Measurements from ENCODE around the gene MYL5. TPM values are rescaled to one million over a fixed set of nuclear protein-coding genes. Genes with fewer than 3 reads are reported as not detected.

The MYL5 gene
- total RNA-seq, 1 experiment from 2014 or later: 17.1 TPM

DNA sequence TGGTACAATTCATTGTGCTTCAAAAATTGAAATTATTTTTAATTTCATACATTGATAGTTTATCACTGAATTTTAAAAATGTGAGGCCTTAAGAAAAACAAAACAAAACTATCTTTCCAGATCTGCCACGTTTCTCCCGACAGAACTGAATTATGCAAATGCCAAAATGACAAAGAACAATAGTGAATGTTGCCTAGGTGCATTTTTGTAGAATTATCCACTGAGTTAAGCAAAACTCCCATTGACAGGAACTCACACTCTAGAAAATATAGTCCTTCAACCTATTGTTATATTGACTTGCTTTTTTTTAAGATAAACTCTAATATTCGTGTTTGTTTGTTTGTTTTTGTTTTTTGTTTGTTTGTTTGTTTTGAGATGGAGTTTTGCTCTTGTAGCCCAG is 37.8 kb downstream of the MYL5 start:
- intact Hi-C loops (cut with micrococcal nuclease; ENCODE audit: unreplicated experiment): no loop called here
- Mint-ChIP-seq H3K4me1 (ENCODE audit: low read depth, unreplicated experiment) (no peaks in the 10 kb centered on the region), H3K36me3 (ENCODE audit: insufficient read depth, unreplicated experiment) (peaks cover 36% of the 10 kb centered on the region), H3K27me3 (ENCODE audit: insufficient read depth, unreplicated experiment) (no peaks in the 10 kb centered on the region), H3K4me3 (ENCODE audit: unreplicated experiment) (no peak overlapping the region), H3K9me3 (ENCODE audit: unreplicated experiment) (no peaks in the 10 kb centered on the region), H3K27ac (ENCODE audit: unreplicated experiment) (no peak overlapping the region)
- H3K36me3 ChIP-seq (ENCODE audit: control insufficient read depth, insufficient read depth, low read length): peaks cover 1% of the 10 kb centered on the region; the same call in 1 of the 2 replicates
- H3K4me1 ChIP-seq: no peaks in the 10 kb centered on the region
- no TSS peak for BruUV-seq (replicated peaks)
- TF ChIP-seq CTCF (IDR thresholded peaks at IDR 0.05; ENCODE audit: insufficient read depth in 1 of 2, low read depth in 1 of 2, low read length in 1 of 2, severe bottlenecking in 1 of 2, unreplicated experiment in 1 of 2): no peak
- ChIA-PET POLR2A (no interaction called here), CTCF (no interaction called here)
- H3K9me3 ChIP-seq: no peaks in the 10 kb centered on the region
- H3K4me3 ChIP-seq (ENCODE audit: low read depth, low read length): no peak overlapping the region
- no peak for DNase-seq
- H3K27me3 ChIP-seq (replicated peaks; ENCODE audit: control insufficient read depth, insufficient read depth, low read length): no peaks in the 10 kb centered on the region

GRCh38 chr4:712916-713632 is 38.7 kb downstream of the MYL5 start:
- peaks cover 36% of the 10 kb centered on the region for H3K36me3 Mint-ChIP-seq (ENCODE audit: insufficient read depth, unreplicated experiment)
- intact Hi-C loops (cut with micrococcal nuclease; ENCODE audit: unreplicated experiment): no loop called here
- Histone ChIP-seq H3K36me3 (ENCODE audit: control insufficient read depth, insufficient read depth, low read length) (peaks cover 1% of the 10 kb centered on the region; the same call in 1 of the 2 replicates), H3K9me3 (no peaks in the 10 kb centered on the region), H3K27me3 (replicated peaks; ENCODE audit: control insufficient read depth, insufficient read depth, low read length) (no peaks in the 10 kb centered on the region), H3K4me3 (ENCODE audit: low read depth, low read length) (no peak overlapping the region), H3K4me1 (no peaks in the 10 kb centered on the region)
- H3K4me1 Mint-ChIP-seq (ENCODE audit: low read depth, unreplicated experiment): no peaks in the 10 kb centered on the region
- DNase-seq: no peak
- ChIA-PET POLR2A (no interaction called here), CTCF (no interaction called here)
- H3K9me3 Mint-ChIP-seq (ENCODE audit: unreplicated experiment): no peaks in the 10 kb centered on the region
- no TSS peak for BruUV-seq (replicated peaks)
- H3K27me3 Mint-ChIP-seq (ENCODE audit: insufficient read depth, unreplicated experiment): no peaks in the 10 kb centered on the region
- no peak for TF ChIP-seq CTCF (IDR thresholded peaks at IDR 0.05; ENCODE audit: insufficient read depth in 1 of 2, low read depth in 1 of 2, low read length in 1 of 2, severe bottlenecking in 1 of 2, unreplicated experiment in 1 of 2)
- no peak overlapping the region for H3K27ac Mint-ChIP-seq (ENCODE audit: unreplicated experiment)
- no peak overlapping the region for H3K4me3 Mint-ChIP-seq (ENCODE audit: unreplicated experiment)

GRCh38 chr4:714087-714486 is 39.7 kb downstream of the MYL5 start:
- H3K27ac Mint-ChIP-seq (ENCODE audit: unreplicated experiment): no peak overlapping the region
- Histone ChIP-seq H3K36me3 (ENCODE audit: control insufficient read depth, insufficient read depth, low read length) (no peaks in the 10 kb centered on the region; the same call in 1 of the 2 replicates), H3K9me3 (no peaks in the 10 kb centered on the region), H3K27me3 (replicated peaks; ENCODE audit: control insufficient read depth, insufficient read depth, low read length) (no peaks in the 10 kb centered on the region), H3K4me1 (no peaks in the 10 kb centered on the region), H3K4me3 (ENCODE audit: low read depth, low read length) (no peak overlapping the region)
- intact Hi-C loops (cut with micrococcal nuclease; ENCODE audit: unreplicated experiment): no loop called here
- ChIA-PET POLR2A (interaction anchor here (0.6 kb wide), 1 partner anchor 87 kb away, joined by 4 read pairs; no protein-coding TSS in a partner anchor), CTCF (no interaction called here)
- no peak overlapping the region for H3K4me3 Mint-ChIP-seq (ENCODE audit: unreplicated experiment)
- no peak for DNase-seq
- H3K9me3 Mint-ChIP-seq (ENCODE audit: unreplicated experiment): no peaks in the 10 kb centered on the region
- no peak for TF ChIP-seq CTCF (IDR thresholded peaks at IDR 0.05; ENCODE audit: insufficient read depth in 1 of 2, low read depth in 1 of 2, low read length in 1 of 2, severe bottlenecking in 1 of 2, unreplicated experiment in 1 of 2)
- peaks cover 31% of the 10 kb centered on the region for H3K36me3 Mint-ChIP-seq (ENCODE audit: insufficient read depth, unreplicated experiment)
- BruUV-seq (replicated peaks): no TSS peak
- no peaks in the 10 kb centered on the region for H3K27me3 Mint-ChIP-seq (ENCODE audit: insufficient read depth, unreplicated experiment)
- H3K4me1 Mint-ChIP-seq (ENCODE audit: low read depth, unreplicated experiment): no peaks in the 10 kb centered on the region

Measured in Caco-2 (cell line).